Measurements from ENCODE around the gene HSD17B4.
A peak's percentile ranks its signal among the peaks of the same experiment; 100 is the strongest.
"Not testable (repeated sequence)": the region's sequence is repeated elsewhere in the genome, so short reads cannot be mapped to it uniquely, and the experiment has no call there.

The HSD17B4 gene

DNA sequence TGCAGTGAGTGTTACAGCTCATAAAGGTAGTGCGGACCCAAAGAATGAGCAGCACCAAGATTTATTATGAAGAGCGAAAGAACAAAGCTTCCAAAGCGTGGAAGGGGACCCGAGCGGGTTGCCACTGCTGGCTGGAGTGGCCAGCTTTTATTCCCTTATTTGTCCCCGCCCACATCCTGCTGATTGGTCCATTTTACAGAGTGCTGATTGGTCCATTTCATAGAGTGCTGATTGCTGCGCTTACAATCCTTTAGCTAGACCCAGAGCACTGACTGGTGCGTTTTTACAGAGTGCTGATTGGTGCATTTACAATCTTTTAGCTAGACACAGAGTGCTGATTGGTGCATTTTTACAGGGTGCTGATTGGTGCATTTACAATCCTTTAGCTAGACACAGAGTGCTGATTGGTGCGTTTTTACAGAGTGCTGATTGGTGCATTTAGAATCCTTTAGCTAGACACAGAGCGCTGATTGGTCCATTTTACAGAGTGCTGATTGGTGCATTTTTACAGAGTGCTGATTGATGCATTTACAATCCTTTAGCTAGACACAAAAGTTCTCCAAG lies 19.5 kb upstream of the HSD17B4 start:
- not testable (repeated sequence) for DNase-seq (ENCODE audit: low spot score)

DNA sequence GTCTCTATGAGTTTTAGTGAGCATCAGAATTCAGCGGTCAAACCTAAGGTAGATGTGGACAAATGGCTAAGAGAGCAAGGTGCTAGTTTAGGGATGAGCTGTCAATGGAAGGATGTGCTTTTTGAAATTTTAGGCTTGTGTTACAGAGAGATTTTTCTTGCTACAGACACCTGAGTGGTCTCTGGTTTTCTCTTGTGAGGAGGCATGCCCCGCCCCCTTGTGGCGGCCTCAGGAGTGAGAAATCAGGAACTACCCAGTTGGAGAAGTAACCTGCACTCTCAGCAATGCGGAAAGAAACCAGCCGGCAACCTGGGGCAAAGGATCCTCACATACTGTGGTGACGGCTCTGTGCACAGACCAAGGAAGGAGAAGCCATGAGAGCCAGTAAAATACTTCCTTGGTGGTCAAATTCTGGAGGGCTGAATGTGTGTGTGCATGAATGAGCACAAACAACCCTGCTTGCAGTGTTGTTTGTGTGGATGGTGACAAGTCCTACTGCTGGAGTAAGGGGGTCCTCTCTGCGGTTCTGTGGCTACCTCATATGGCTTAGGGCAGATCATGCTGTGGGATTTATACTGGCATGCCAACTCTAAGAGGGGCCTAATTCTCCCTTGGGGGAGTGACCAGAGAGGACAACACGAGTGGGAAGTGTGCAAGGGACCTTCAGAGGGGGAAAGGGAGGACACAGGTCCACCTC lies 16.7 kb upstream of the HSD17B4 start:
- DNase-seq (ENCODE audit: low spot score) = no peak

DNA sequence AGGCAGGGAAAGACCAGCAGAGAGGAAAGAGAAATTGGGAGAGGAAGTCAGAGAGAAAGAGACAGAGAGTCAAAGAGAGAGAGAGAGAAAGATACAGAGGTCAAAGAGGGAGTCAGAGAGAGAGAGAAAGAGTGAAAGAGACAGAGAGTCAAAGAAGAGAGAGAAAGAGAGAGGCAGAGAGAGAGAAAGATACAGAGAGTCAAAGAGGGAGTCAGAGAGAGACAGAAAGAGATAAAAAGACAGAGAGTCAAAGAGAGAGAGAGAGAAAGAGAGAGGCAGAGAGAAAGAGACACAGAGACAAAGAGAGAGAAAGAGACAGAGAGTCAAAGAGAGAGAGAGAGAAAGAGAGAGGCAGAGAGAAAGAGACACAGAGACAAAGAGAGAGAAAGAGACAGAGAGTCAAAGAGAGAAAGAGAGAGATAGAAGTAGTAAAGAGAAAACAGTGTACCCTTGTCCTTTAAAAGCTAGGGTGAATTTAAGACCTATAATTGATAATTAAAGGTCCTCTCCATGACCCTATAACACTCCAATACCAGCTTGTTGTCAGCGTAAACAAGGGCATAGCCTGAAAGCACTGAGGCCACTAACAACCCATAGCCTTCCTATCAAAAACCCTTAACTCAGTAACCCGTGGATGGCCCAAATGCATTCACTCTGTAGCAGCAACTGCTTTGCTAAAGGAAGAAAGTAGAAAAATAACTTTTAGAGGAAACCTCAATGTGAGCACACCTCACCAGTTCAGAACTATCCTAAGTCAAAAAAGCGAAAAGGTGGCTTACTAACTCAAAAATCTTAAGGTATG lies 14.3 kb upstream of the HSD17B4 start:
- DNase-seq (ENCODE audit: low spot score) = not testable (repeated sequence)

DNA sequence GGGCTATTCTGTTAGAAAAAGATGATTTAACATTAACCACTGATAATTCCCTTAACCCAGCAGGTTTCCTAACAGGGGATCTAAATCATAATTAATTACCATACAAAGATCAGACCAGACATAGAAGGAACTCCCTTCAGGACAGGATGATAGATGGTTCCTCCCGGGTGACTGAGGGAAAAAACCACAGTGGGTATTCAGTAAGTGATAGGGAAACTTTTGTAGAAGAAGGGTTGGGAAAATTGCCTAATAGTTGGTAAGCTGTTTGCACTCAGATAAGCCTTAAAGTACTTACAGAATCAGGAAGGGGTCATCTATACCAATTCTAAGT lies 13.7 kb upstream of the HSD17B4 start:
- DNase-seq (ENCODE audit: low spot score) = not testable (repeated sequence)

DNA sequence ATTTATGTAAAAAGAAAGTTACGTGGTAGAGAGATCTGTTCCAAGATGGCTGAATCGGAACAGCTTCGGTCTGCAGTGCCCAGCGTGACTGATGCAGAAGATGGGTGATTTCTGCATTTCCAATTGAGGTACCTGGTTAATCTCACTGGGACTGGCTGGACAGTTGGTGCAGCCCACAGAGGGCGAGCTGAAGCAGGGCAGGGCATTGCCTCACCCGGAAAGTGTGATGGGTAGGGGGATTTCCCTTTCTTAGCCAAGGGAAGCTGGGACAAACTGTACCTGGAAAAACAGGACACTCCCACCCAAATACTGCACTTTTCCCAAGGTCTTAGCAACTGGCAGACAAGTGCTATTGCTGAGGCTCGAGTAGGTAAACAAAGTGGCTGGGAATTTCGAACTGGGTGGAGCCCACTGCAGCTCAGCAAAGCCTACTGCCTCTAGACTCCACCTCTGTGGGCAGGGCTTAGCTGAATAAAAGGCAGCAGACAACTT lies 13.1 kb upstream of the HSD17B4 start:
- no peak for DNase-seq (ENCODE audit: low spot score)

DNA sequence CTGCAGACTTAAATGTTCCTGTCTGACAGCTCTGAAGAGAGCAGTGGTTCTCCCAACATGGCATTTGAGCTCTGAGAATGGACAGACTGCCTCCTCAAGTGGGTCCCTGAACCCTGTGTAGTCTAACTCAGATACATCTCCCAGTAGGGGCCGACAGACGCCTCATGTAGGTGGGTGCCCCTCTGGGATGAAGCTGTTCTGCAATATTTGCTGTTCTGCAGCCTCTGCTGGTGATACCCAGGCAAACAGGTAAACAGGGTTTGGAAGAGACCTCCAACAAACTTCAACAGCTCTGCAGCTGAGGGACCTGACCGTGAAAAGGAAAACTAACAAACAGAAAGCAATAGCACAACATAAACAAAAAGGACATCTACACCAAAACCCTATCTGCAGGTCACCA lies 12.7 kb upstream of the HSD17B4 start:
- DNase-seq (ENCODE audit: low spot score) = not testable (repeated sequence)

DNA sequence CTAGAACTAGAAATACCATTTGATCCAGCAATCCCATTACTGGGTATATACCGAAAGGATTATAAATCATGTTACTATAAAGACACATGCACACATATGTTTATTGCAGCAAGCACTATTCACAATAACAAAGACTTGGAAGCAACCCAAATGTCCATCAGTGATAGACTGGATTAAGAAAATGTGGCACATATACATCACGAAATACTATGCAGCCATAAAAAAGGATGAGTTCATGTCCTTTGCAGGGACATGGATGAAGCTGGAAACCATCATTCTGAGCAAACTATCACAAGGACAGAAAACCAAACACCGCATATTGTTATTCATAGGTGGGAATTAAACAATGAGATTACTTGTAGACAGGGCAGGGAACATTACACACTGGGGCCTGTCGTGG lies 7.7 kb upstream of the HSD17B4 start:
- DNase-seq (ENCODE audit: low spot score) = not testable (repeated sequence)

DNA sequence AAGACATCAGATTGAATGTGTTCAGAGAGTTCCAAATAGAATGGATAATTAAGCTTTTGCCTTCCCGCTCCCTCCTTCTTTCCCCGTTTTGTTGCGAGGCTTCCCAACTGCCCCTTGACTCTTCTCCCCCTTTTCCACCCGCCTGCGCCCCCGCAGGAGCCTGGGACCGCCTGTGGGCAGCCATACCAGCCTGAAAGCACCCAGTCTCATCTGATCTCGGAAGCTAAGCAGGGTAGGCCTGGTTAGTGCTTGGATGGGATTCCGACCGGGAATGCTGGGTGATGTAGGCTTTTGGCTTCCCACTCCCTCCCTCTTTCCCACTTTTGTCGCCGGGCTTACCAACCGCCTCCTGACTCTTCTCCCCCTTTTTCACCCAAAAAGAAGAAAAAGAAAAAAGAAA lies 6.8 kb upstream of the HSD17B4 start:
- no peak for DNase-seq (ENCODE audit: low spot score)

DNA sequence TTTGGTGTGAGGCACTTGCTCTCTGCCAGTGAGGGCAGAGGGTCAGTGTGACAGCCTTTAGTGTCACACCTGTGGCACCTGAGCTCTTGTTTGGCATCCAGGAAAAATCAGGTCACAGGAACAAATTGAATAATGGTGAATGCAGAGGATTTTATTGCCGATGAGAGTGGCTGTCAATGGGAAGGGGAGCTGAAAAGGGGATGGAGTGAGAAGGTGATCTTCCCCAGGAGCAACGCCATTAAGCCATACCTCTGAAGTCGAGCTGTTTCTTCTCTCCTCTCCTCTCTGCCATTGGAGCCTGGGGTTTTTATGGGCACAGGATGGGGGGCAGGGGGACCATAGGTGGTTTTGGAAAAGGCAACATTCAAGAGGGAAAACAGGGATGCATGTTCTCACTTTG lies 2.4 kb upstream of the HSD17B4 start:
- no peak for DNase-seq (ENCODE audit: low spot score)

DNA sequence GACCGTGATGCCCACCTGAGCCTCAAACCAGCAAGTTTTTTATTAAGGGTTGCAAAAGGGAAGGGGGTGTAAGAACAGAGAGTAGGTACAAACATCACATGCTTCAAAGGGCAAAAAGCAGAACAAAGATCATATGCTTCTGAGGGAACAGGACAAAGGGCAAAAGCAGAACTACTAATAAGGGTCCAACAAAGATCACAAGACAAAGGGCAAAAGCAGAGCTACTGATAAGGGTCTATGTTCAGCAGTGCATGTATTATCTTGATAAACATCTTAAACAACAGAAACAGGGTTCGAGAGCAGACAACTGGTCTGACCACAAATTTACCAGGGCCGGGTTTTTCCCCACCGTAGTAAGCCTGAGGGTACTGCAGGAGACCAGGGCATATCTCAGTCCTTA lies 1.7 kb upstream of the HSD17B4 start:
- DNase-seq (ENCODE audit: low spot score) = not testable (repeated sequence)

DNA sequence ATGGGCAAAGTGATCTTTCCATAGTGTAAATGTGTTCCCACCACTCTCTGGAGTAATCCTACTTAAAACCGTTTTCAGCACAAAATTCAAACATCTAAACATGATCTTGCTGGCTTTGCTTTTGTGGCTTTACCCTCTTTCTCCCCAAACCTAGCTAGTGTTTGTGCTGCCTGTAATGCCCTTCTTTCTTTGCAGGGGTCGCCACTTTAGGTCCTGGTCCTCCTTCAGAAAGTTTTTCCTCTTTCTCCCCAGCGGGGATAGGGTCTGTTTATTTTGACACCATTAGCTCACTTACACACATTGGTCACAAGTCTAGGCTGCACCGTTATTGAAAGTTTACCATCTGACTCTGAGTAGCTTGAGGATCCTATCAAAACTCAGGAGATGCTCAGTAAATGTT lies 736 bp upstream of the HSD17B4 start:
- DNase-seq (ENCODE audit: low spot score) = no peak

DNA sequence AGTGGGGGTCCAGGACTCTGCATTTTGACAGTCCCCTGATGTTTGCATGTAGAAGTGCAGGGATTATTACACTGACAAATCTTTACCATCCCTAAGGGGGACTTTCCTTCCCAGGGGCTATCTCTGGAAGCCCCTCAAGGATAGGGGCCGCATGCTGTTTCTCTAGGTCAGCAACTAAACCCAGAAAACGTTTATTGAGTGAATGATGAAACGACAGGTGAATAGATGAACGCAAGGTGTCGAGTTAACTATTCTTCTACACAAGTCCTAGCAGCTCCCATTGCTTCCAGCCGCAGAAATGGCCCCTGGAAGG lies 281 bp upstream of the HSD17B4 start:
- DNase-seq (ENCODE audit: low spot score) = no peak

DNA sequence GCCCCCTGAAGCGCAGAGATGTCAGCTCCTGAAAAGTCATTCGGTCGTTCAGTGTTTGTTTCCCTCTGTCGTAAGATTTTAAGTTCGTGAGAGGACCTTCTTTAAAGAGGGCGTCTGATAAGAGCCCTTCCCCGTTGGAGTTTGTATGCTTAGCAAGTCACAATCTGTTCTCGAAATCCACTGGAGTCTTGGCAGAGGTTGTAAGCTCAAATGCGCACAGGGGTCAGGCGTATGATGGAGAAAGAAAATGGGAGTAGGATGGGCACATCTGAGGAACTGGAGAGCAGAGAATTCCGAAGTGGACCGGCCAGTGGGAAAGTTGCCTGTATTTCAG lies 710 bp downstream of the HSD17B4 start:
- DNase-seq (ENCODE audit: low spot score) = peak; percentile 26

DNA sequence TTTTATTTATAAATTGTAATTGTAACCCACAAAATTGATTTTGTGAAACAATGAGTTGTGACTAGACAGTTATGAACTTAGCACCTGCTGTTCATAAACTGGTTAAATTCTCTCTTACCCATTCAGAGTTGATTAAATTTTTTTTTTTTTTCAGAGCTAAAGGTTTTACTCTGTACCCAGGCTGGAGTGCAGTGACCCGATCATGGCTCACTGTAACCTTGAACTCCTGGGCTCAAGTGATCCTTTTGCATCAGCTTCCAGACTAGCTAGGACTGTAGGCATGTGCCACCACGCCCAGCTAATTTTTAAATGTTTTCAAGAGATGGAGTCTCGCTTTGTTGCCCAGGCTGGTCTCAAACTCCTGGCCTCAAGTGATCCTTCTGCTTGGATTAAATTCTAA lies 1.9 kb downstream of the HSD17B4 start:
- no peak for DNase-seq (ENCODE audit: low spot score)

DNA sequence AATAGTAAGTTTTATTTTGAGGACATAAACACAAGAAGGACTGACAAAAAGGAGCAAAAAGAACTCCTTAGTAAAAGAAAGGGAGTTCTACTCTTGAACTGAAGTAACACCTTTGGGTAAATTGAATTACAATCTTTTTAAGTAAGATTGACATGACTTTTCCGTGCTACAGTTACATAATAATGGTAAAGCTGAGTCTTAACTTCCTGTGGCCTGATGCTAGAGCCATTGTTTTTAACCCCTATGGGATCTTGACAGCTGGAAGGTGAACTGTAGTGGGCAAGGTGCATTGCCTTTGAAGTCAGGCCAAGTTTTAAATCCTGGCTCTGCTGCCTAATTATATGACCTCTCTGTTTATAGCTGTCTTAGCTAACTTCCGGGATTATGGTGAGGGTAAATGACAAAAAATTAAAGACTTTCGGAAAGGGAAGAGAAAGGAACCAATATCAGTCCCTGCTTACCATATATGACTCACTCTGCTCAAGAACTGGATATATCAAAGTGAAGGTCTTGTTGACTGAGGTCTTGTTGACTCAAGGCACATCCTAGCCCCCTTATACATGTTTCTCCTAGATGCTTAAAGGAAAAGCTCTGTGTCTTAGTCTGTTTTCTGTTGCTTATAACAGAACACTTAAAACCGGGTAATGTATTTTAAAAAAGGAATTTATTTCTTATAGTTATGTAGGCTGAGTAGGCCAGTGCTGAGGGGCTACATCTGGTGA lies 6.8 kb downstream of the HSD17B4 start:
- no peak for DNase-seq (ENCODE audit: low spot score)

DNA sequence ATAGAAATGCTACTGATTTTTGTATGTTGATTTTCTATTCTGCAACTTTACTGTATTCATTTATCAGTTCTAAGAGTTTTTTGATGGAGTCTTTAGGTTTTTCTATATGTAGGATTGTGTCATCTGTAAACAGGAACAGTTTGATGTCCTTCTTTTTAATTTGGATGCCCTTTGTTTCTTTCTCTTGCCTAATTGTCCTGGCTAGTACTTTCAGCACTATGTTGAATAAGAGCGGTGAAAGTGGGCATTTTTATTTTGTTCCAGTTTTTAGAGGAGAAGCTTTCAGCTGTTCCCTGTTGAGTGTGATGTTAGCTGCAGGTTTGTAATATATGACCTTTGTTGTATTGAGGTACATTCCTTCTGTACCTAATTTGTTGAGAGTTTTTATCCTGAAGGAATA lies 13.3 kb downstream of the HSD17B4 start:
- no peak for DNase-seq (ENCODE audit: low spot score)

DNA sequence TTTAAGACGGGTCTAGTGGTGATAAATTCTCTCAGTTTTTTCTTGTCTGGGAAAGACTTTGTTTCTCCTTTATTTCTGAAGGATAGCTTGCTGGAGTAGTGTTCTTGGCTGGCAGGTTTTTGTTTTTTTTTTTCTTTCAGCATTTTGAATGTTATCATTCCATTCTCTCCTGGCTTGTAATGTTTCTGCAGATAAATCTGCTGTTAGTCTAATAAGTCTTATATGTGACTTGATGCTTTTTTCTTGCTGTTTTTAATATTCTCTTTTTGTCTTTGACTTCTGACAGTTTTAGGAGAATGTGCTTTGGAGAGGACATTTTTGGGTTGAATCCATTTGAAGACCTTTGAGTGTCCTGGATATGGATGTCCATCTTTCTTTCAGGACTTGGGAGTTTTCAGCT lies 16.0 kb downstream of the HSD17B4 start:
- DNase-seq (ENCODE audit: low spot score) = no peak

DNA sequence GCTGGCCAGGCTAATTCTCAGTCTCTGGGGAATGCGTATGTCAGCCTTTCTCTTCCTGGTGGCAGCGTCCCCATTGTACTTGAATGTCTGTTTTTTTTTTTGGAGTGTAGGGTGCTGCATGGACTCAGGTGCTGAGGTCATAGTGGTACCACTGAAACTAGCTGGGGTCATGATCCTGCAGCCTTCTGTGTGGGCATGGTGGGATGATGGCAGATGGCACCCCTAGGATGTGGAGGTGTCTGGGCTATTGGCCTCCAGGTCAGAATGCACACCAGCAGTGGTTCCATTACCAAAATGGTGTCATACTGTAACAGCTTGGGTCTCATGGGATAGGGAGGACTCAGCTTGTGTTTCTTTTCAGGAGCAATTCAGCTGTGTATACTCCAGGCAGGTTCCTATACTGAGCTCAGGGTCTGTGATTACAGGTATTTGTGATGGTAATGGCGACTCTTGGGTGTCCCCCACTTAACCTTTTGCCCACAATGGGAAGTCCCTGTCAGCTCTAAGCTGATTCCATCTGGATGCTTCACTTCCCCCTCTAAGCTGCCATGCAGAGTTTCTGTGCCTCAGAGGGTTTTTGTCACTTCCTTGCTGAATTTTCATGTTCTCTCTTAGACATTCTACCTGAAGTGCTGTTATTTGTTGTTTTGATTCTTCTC lies 17.9 kb downstream of the HSD17B4 start:
- no peak for DNase-seq (ENCODE audit: low spot score)

DNA sequence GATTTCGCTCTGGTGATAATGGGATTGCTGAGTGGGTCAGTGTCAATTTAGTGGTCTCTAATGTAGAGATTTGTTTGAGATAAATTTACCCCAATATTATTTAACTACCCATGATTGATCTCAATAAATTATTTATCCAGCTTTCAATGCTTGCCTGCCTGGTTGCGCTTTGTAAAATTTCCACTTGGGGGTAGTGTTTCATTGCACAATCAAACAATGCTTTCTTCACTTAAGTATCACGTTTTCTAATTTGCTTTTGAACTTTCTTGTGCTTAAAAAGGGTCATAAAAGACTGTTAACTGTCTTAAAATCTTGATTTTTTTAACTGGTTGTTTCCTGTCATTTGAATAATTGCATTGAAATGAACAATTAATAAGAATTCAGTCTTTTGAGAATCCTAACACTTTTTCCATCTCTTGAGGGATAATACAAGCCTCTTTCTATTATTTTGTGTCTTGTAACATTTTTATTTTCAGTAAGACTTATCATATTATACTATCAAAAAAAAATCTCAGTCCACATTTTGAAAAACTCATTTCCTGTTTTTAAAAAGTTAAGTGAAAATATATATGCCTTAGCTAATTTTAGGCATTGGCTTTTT lies 18.7 kb downstream of the HSD17B4 start:
- peak; percentile 42 for DNase-seq (ENCODE audit: low spot score)

DNA sequence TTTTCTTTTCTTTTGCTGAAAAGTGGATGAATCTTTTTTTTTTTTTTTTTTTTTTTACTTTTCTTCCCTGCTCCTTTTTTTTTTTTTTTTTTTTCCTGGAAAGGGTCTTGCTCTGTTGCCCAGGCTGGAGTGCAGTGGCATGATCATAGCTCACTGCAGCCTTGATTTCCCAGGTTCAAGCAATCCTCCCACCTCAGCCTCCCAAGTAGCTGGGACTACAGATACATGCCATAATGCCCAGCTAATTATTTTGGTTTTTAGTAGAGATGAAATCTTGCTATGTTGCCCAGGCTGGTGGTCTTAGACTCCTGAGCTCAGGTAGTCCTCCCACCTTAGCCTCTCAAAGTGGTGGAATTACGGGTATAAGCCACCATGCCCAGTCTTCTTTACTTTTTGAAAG lies 20.9 kb downstream of the HSD17B4 start:
- DNase-seq (ENCODE audit: low spot score) = no peak

DNA sequence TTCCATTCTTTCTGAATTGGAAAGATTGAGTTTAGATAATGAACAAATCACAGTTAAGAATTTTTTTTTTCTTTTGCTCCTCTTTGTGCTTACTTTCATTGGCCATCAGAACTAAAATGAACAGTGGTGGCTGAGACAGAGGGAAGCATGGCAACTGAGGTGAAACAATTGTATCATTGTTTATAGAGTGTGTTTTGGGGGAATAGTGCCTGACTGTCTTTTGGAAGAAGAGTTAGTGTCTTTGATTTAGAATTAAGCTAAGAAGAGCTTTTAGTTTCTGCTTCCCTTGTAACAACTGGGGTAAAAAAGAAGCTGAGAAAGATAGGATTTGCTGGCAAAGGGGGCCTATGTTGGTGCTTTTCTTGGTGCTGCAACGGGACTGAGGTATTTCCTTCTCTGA lies 24.0 kb downstream of the HSD17B4 start:
- no peak for DNase-seq (ENCODE audit: low spot score)

DNA sequence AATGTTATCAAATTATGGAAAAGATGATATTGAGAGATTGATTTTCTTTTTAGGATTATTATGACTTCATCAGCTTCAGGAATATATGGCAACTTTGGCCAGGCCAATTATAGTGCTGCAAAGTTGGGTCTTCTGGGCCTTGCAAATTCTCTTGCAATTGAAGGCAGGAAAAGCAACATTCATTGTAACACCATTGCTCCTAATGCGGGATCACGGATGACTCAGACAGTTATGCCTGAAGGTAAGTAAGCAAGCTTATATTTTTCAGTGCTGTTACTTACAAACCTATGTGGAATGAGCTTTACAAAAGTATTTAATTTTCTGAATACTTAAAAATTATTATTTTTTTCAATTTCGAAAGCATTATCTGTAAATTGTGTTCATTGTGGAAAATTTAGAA lies 26.5 kb downstream of the HSD17B4 start:
- no peak for DNase-seq (ENCODE audit: low spot score)

Data from RKO (cell line).